T-helper 2 cell treated with Interferon-gamma antibody and Interleukin-4, amounts not matched to agents 100 ng/mL and 5 ng/mL, for 36 hours (primary cell): ENCODE measurements around the gene LDLRAD4. TPM values are rescaled to one million over a fixed set of nuclear protein-coding genes. Genes with fewer than 3 reads are reported as not detected.

ENCODE experiments used
- intact Hi-C: fragments of 100-400 bp; cut with micrococcal nuclease; formaldehyde crosslinking; loops from one replicate; pipeline ENCODE4 v1.15.1; 2023
- total RNA-seq: library from RNA; stranded (reverse); gene quantifications from 2 replicates; pipeline ENCODE4 v1.2.3, GENCODE V29; 2022

Gene LDLRAD4
- total RNA-seq: 28.5 and 33.1 TPM in 2 replicates

- intact Hi-C loops: loop anchor here (5.0 to 10.0 kb wide), 3 partner anchors 244 to 396 kb away; no protein-coding TSS in a partner anchor
Observed at GRCh38 chr18:13218368-13218991, at the start of gene LDLRAD4. TSS of gene LDLRAD4 (plus strand) at chr18:13218760.

DNA sequence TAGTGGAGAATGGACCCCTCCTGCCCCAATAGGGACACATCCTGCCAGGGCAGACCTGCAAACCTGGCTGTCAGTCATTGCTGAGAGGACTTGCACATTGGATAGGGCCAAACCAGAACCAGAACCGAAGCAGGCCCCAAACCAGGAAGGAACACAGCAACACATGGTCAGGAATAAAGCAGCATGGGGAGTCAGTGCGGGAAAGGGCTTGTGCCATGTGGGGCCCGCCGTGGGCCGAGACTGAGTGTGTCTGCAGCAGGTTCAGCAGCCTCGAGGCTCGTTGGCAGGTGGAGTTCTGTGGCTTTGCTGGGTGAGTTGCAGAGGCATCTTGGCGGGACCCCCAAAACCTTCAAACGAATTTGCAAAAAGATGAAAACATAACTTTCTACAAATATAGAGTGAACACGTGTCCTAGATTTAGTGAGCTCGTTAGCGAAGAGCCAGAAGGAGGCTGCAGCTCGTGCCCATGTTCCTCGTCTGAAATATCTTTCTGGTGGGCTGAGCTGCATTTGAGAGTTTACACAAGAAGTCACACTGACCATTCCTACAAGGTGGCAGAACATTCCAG lies 44.9 kb upstream of the LDLRAD4 start:
- intact Hi-C loops: no loop called here

- intact Hi-C loops: no loop called here
Observed at GRCh38 chr18:13175266-13175665, 43.3 kb upstream of the LDLRAD4 start.

- intact Hi-C loops: no loop called here
Observed at GRCh38 chr18:13175754-13176210, 42.8 kb upstream of the LDLRAD4 start.

GRCh38 chr18:13176847-13177246 lies 41.7 kb upstream of the LDLRAD4 start:
- intact Hi-C loops: no loop called here

- intact Hi-C loops: no loop called here
Observed at GRCh38 chr18:13178197-13178596, 40.4 kb upstream of the LDLRAD4 start.

- intact Hi-C loops: no loop called here
Observed at GRCh38 chr18:13178976-13179375, 39.6 kb upstream of the LDLRAD4 start.

DNA sequence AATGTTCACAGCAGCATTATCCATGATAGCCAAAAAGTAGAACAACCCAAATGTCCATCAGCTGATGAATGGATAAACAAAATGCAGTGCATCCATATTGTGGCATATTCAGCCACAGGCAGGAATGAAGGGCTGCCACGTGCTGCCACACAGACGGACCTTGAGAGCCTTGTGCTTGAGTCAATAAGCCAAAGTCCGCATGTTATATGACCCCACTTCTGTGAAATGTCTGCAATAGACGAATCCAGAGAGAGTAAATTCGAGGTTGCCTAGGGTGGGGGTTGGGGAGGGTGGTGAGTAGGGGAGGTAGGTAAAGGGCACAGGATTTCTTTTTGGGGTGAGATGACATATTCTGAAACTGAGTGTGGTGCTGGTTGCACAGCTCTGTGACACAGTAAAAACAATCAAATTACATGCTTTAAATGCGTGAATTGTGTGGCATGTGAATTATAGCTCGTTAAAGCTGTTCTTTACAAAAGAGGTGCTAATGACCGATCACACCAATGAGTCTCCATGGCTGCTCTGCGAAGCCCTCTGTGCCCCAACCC lies 38.9 kb upstream of the LDLRAD4 start:
- intact Hi-C loops: no loop called here

DNA sequence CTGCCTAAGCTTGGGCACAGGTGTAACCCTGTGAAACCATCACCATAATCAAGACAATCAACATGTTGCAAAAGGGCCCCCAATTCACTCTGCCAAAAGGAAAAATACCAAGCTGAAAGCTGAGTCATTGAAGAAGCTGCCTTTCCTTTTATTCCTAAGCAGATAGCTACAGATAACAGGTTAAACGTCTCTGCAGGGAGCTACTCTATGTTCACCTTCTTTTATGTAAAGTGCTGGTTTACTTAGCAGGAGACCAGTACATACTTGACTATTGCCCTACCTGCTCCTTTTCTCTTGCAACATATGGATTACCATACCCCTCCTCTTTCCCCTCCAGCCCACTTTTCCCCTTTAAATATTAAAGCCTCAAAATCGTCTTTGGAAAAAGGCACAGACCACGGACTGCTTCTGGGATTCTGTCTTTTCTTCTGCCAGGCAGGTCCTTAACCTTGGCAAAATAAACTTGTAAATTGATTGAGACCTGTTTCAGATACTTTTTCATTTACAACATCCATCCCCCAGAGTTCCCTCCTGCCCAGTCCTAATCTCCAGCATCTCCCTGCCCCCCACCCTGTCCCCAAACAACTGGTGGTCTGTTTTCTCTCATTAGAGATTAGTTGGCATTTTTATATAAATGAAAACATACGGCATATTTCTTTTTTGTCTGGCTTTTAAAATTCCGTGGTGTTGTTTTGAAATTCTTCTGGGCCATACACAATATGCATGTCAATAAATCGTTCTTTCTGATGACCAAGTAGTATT lies 37.8 kb upstream of the LDLRAD4 start:
- intact Hi-C loops: no loop called here

GRCh38 chr18:13181765-13182164 lies 36.8 kb upstream of the LDLRAD4 start:
- intact Hi-C loops: no loop called here

DNA sequence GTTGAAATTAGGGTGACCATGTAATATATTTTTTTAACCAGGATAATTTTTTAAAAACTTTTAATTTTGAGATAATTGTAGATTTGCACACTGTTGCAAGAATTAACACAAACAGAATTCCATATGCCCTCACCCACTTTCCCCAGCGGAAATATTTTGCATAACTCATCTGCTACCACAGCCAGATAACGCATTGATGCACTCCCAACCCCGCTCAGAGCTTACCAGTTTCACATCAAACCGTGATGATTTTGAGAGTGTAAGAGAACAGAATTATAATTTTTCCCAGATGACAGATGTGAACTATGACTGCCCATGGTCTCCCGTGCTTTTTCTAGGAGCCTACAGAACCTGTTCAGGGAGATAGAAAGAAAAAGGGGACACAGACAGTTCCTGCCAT lies 35.2 kb upstream of the LDLRAD4 start:
- intact Hi-C loops: no loop called here

DNA sequence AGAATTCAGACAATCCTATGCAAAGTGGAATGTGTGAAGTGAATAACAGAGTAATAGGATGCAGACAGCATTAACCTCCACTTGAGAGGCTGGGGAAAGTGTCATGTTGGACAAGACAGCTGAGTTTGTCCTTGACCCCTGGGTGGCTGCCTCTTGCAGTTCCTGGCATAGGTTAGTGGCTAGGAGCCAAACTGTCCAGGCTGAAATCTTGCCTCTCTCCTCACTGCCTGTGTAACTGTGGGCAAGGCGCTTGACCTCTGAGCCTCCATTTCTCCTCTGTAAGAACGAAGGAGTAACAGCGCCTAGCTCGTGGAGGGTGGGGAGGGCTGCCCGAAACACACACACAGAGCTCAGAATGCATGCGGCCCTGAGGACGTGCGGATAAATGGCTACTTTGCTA lies 34.8 kb upstream of the LDLRAD4 start:
- intact Hi-C loops: no loop called here

DNA sequence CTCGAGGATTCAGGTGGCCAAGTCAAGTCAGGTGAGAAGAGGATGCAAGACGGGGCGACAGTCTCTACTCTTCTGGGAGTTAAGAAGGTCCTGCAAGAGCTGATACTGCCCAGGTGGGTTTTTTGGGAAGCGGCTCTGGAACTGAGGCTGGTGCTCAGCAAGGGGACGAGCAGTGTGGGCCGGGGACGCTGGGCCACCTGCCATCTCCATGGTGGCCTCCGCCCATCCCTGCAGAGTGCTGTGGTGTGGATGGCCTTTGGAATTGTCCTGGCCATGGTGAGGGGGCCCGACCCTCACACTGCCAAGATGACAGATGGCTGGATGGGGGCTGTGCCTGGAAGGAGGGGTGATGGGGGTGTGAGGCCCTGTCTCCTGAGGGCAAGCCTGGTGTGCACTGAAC lies 34.2 kb upstream of the LDLRAD4 start:
- intact Hi-C loops: no loop called here

GRCh38 chr18:13185675-13186198 lies 32.8 kb upstream of the LDLRAD4 start:
- intact Hi-C loops: no loop called here

- intact Hi-C loops: no loop called here
Observed at GRCh38 chr18:13186687-13187086, 31.9 kb upstream of the LDLRAD4 start.

- intact Hi-C loops: no loop called here
Observed at GRCh38 chr18:13187498-13187897, 31.1 kb upstream of the LDLRAD4 start.

DNA sequence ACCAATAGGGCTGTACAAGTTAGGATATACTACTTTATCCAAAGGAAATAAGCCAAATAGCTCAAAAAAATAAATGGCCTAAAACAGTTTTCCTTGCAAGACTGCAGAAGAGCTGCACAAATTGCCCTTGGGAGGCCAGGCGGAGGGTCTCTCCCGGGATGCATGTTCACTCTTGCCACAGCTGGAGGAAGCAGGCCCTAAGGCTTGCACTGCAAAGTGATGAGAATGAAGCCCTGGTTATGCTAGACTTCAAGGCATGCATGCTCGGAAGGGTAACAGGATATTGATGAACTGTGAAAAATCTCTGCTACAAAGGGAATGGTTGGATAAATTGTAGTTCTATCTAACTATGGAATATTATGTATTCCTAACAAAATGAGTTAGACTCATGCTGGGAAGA lies 27.5 kb upstream of the LDLRAD4 start:
- intact Hi-C loops: no loop called here

DNA sequence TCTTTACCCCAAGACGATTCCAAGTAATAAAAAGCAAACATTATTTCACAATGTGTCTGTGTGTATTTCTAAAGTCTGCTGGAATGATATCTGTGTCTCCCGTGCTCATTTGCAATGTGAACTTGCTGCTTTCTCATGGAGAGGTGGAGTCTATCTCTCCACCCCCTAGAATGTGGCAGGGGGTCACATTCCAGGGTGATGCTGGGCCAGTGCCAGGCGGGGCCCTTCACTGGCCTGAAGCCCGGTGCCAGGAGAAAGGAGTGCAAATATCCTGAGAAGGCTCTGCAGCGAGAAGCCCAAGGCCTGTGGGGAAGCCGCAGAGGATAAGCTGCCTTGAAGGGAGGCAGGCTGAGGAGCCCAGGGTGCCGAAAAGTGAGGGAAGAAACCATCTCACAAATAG lies 26.8 kb upstream of the LDLRAD4 start:
- intact Hi-C loops: no loop called here

GRCh38 chr18:13192970-13193369 lies 25.6 kb upstream of the LDLRAD4 start:
- intact Hi-C loops: no loop called here

DNA sequence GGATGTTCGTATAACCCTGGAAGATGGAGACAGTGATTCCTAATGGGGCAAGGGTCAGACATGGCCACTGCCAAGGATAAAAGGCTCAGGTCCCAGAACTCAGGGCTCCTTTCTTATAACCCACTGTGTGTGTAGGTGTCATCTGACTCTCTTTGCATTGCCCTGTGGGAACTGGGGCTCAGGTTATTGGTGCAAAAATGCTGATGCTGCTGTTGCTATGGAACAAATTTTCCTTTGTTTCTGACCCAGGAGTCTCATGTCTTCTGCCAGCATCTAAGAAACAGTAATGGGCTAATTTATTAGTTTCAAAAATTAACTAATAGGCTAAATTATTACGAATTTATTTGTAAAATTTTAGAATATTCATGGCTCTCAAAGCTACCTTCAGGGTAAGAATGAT lies 24.3 kb upstream of the LDLRAD4 start:
- intact Hi-C loops: no loop called here

DNA sequence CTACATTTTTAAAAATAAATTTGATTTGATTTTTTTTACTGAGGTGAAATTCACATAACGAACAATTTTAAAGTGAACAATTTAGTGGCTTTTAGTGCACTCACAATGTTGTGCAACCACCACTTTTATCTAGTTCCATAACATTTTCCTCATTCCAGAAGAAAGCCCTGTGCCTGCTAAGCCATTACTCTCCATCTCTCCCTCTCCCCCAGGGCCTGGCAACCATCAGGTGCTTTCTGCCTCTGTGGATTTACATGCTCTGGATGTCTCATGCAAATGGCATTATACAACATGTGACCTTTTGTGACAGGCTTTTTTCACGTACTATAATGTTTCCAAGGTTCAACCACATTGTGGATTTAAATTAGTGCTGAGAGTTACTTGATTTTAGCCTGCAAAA lies 19.9 kb upstream of the LDLRAD4 start:
- intact Hi-C loops: no loop called here

GRCh38 chr18:13199169-13199568 lies 19.4 kb upstream of the LDLRAD4 start:
- intact Hi-C loops: no loop called here
